HUES48 (cell line): ENCODE measurements around the gene EIPR1.

Experiments
- H3K27ac ChIP-seq: one replicate; pipeline ENCODE4 v1.7.0; 2013; ENCODE audit warnings: low read depth, low read length, inconsistent platforms
- H3K27me3 ChIP-seq: 2 replicates; pipeline ENCODE4 v1.6.1; 2013; ENCODE audit warnings: mild to moderate bottlenecking, low read length; ENCODE audit not compliant: control insufficient read depth, insufficient read depth
- H3K36me3 ChIP-seq: 2 replicates; pipeline ENCODE4 v1.6.1; 2013; ENCODE audit warnings: low read length; ENCODE audit not compliant: control insufficient read depth, insufficient read depth
- H3K4me1 ChIP-seq: 2 replicates; pipeline ENCODE4 v1.6.1; 2013; ENCODE audit warnings: mild to moderate bottlenecking, low read length; ENCODE audit not compliant: control insufficient read depth, insufficient read depth
- H3K4me3 ChIP-seq: 2 replicates; pipeline ENCODE4 v1.5.1; 2013; ENCODE audit warnings: mild to moderate bottlenecking, low read depth, low read length
- H3K9ac ChIP-seq: 2 replicates; pipeline ENCODE4 v1.6.1; 2013; ENCODE audit warnings: mild to moderate bottlenecking, low read depth, low read length, moderate library complexity
- H3K9me3 ChIP-seq: 2 replicates; pipeline ENCODE4 v1.6.1; 2013; ENCODE audit warnings: low read length; ENCODE audit not compliant: control insufficient read depth, insufficient read depth

Gene EIPR1

GRCh38 chr2:3302751-3303582, 74.7 kb downstream of the EIPR1 start:
- Histone ChIP-seq H3K36me3 (no peaks in the 10 kb centered on the region), H3K27me3 (no peaks in the 10 kb centered on the region), H3K27ac (no peak overlapping the region), H3K4me3 (no peak overlapping the region), H3K9me3 (no peaks in the 10 kb centered on the region), H3K9ac (peak overlapping the region; percentile 22), H3K4me1 (peaks cover 21% of the 10 kb centered on the region)

- H3K9me3 ChIP-seq = no peaks in the 10 kb centered on the region
- no peaks in the 10 kb centered on the region for H3K36me3 ChIP-seq
- H3K4me3 ChIP-seq = no peak overlapping the region
- H3K9ac ChIP-seq = no peak overlapping the region
- no peaks in the 10 kb centered on the region for H3K27me3 ChIP-seq
- H3K27ac ChIP-seq = no peak overlapping the region
- H3K4me1 ChIP-seq = peaks cover 20% of the 10 kb centered on the region
These were observed 75.2 kb downstream of the EIPR1 start for GRCh38 chr2:3302421-3302750.

GRCh38 chr2:3301001-3301400, 76.6 kb downstream of the EIPR1 start:
- Histone ChIP-seq H3K27ac (no peak overlapping the region), H3K9me3 (no peaks in the 10 kb centered on the region), H3K4me1 (peaks cover 20% of the 10 kb centered on the region), H3K4me3 (no peak overlapping the region), H3K9ac (no peak overlapping the region), H3K36me3 (no peaks in the 10 kb centered on the region), H3K27me3 (no peaks in the 10 kb centered on the region)

- Histone ChIP-seq H3K4me3 (no peak overlapping the region), H3K36me3 (no peaks in the 10 kb centered on the region), H3K9ac (no peak overlapping the region), H3K4me1 (peaks cover 20% of the 10 kb centered on the region), H3K9me3 (no peaks in the 10 kb centered on the region), H3K27ac (no peak overlapping the region), H3K27me3 (no peaks in the 10 kb centered on the region)
These were observed 77.2 kb downstream of the EIPR1 start for GRCh38 chr2:3300224-3300995.

- Histone ChIP-seq H3K4me1 (peaks cover 20% of the 10 kb centered on the region), H3K27ac (no peak overlapping the region), H3K9ac (no peak overlapping the region), H3K36me3 (no peaks in the 10 kb centered on the region), H3K4me3 (no peak overlapping the region), H3K27me3 (no peaks in the 10 kb centered on the region), H3K9me3 (no peaks in the 10 kb centered on the region)
These were observed 77.9 kb downstream of the EIPR1 start for GRCh38 chr2:3299703-3300102.

GRCh38 chr2:3299130-3299529, 78.5 kb downstream of the EIPR1 start:
- H3K4me1 ChIP-seq = peaks cover 20% of the 10 kb centered on the region
- no peak overlapping the region for H3K9ac ChIP-seq
- H3K27ac ChIP-seq = no peak overlapping the region
- no peaks in the 10 kb centered on the region for H3K9me3 ChIP-seq
- no peaks in the 10 kb centered on the region for H3K27me3 ChIP-seq
- H3K4me3 ChIP-seq = no peak overlapping the region
- H3K36me3 ChIP-seq = no peaks in the 10 kb centered on the region

GRCh38 chr2:3298191-3298590, 79.4 kb downstream of the EIPR1 start:
- Histone ChIP-seq H3K4me3 (no peak overlapping the region), H3K27ac (no peak overlapping the region), H3K9me3 (no peaks in the 10 kb centered on the region), H3K9ac (no peak overlapping the region), H3K36me3 (no peaks in the 10 kb centered on the region), H3K4me1 (peaks cover 17% of the 10 kb centered on the region), H3K27me3 (no peaks in the 10 kb centered on the region)

- peaks cover 11% of the 10 kb centered on the region for H3K4me1 ChIP-seq
- H3K27ac ChIP-seq = no peak overlapping the region
- H3K9ac ChIP-seq = no peak overlapping the region
These were observed 80.1 kb downstream of the EIPR1 start for GRCh38 chr2:3297523-3297922.

GRCh38 chr2:3296182-3296972, 81.2 kb downstream of the EIPR1 start:
- H3K36me3 ChIP-seq = no peaks in the 10 kb centered on the region
- H3K27ac ChIP-seq = no peak overlapping the region
- H3K27me3 ChIP-seq = no peaks in the 10 kb centered on the region
- peaks cover 10% of the 10 kb centered on the region for H3K4me1 ChIP-seq
- no peaks in the 10 kb centered on the region for H3K9me3 ChIP-seq
- no peak overlapping the region for H3K9ac ChIP-seq
- H3K4me3 ChIP-seq = no peak overlapping the region

More at GRCh38 chr2:3297523-3297922, 80.1 kb downstream of the EIPR1 start:
- H3K4me3 ChIP-seq = no peak overlapping the region
- no peaks in the 10 kb centered on the region for H3K27me3 ChIP-seq
- H3K9me3 ChIP-seq = no peaks in the 10 kb centered on the region
- no peaks in the 10 kb centered on the region for H3K36me3 ChIP-seq

GRCh38 chr2:3294493-3294892, 83.1 kb downstream of the EIPR1 start:
- H3K27me3 ChIP-seq = no peaks in the 10 kb centered on the region
- H3K4me1 ChIP-seq = no peaks in the 10 kb centered on the region

GRCh38 chr2:3294069-3294468, 83.5 kb downstream of the EIPR1 start:
- Histone ChIP-seq H3K9me3 (no peaks in the 10 kb centered on the region), H3K27ac (no peak overlapping the region), H3K4me3 (no peak overlapping the region), H3K27me3 (no peaks in the 10 kb centered on the region), H3K36me3 (no peaks in the 10 kb centered on the region), H3K4me1 (no peaks in the 10 kb centered on the region), H3K9ac (no peak overlapping the region)

More at GRCh38 chr2:3294493-3294892, 83.1 kb downstream of the EIPR1 start:
- Histone ChIP-seq H3K4me3 (no peak overlapping the region), H3K27ac (no peak overlapping the region), H3K36me3 (no peaks in the 10 kb centered on the region), H3K9me3 (no peaks in the 10 kb centered on the region), H3K9ac (no peak overlapping the region)
